NB4 (cell line): Measurements from ENCODE around the gene DPH6.

Experiments
- MAX ChIP-seq: IDR thresholded peaks from 2 replicates; pipeline ENCODE4 v1.6.1; 2011; ENCODE audit warnings: low read depth, low read length
- TF ChIP-seq, protein P1 (sequence below): IDR thresholded peaks from one replicate; pipeline ENCODE4 v1.5.1; 2012; ENCODE audit warnings: low read depth, low read length

- TF ChIP-seq, protein P1, sequence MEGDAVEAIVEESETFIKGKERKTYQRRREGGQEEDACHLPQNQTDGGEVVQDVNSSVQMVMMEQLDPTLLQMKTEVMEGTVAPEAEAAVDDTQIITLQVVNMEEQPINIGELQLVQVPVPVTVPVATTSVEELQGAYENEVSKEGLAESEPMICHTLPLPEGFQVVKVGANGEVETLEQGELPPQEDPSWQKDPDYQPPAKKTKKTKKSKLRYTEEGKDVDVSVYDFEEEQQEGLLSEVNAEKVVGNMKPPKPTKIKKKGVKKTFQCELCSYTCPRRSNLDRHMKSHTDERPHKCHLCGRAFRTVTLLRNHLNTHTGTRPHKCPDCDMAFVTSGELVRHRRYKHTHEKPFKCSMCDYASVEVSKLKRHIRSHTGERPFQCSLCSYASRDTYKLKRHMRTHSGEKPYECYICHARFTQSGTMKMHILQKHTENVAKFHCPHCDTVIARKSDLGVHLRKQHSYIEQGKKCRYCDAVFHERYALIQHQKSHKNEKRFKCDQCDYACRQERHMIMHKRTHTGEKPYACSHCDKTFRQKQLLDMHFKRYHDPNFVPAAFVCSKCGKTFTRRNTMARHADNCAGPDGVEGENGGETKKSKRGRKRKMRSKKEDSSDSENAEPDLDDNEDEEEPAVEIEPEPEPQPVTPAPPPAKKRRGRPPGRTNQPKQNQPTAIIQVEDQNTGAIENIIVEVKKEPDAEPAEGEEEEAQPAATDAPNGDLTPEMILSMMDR, result no peak
- TF ChIP-seq MAX, result no peak
Observed at GRCh38 chr15:35479423-35479822, 66.5 kb downstream of the DPH6 start.
